ACC112 (cell line): ENCODE results near the gene S100P.
A peak's percentile ranks its signal among the peaks of the same experiment; 100 is the strongest.

Experiments
- H2AFZ ChIP-seq: fragments of 200-600 bp; sonication (generic); one replicate; pipeline ENCODE4 v1.6.0; 2017; ENCODE audit warnings: antibody characterized with exemption, low read length; ENCODE audit not compliant: unreplicated experiment
- H3K27ac ChIP-seq: fragments of 200-600 bp; sonication (generic); 2 replicates; pipeline ENCODE4 v1.5.1; 2014; ENCODE audit warnings: low read depth, mild to moderate bottlenecking, antibody characterized with exemption, low read length, moderate library complexity
- H3K27me3 ChIP-seq: fragments of 200-600 bp; sonication (generic); 2 replicates; pipeline ENCODE4 v1.6.1; 2014; ENCODE audit warnings: mild to moderate bottlenecking, antibody characterized with exemption, low read length, moderate library complexity, mixed read lengths; ENCODE audit not compliant: insufficient read depth
- H3K36me3 ChIP-seq: fragments of 200-600 bp; sonication (generic); 2 replicates; pipeline ENCODE4 v1.6.1; 2016; ENCODE audit warnings: mild to moderate bottlenecking, antibody characterized with exemption, low read length, moderate library complexity, mixed read lengths; ENCODE audit not compliant: insufficient read depth
- H3K4me1 ChIP-seq: fragments of 200-600 bp; sonication (generic); one replicate; pipeline ENCODE4 v1.6.1; 2016; ENCODE audit warnings: low read length, mixed read lengths; ENCODE audit not compliant: insufficient read depth, unreplicated experiment, control insufficient read depth
- H3K4me3 ChIP-seq: fragments of 200-600 bp; sonication (generic); 2 replicates; pipeline ENCODE4 v1.5.1; 2014; ENCODE audit warnings: mild to moderate bottlenecking, low read depth, low read length
- H3K79me2 ChIP-seq: fragments of 200-600 bp; sonication (generic); one replicate; pipeline ENCODE4 v1.6.0; 2016; ENCODE audit warnings: low read length; ENCODE audit not compliant: control insufficient read depth, unreplicated experiment, insufficient read depth

S100P gene

GRCh38 chr4:6699903-6700302 lies 6.2 kb downstream of the S100P start:
- no peak overlapping the region for H2AFZ ChIP-seq
- peaks cover 9% of the 10 kb centered on the region for H3K36me3 ChIP-seq
- H3K4me3 ChIP-seq: no peak overlapping the region
- peaks cover 10% of the 10 kb centered on the region for H3K79me2 ChIP-seq
- no peaks in the 10 kb centered on the region for H3K27me3 ChIP-seq
- H3K27ac ChIP-seq: no peak overlapping the region
- peaks cover 6% of the 10 kb centered on the region for H3K4me1 ChIP-seq

- H3K27ac ChIP-seq: no peak overlapping the region
- H3K4me1 ChIP-seq: peaks cover 6% of the 10 kb centered on the region
- no peak overlapping the region for H3K4me3 ChIP-seq
- peaks cover 24% of the 10 kb centered on the region for H3K79me2 ChIP-seq
- no peaks in the 10 kb centered on the region for H3K27me3 ChIP-seq
- H3K36me3 ChIP-seq: peaks cover 9% of the 10 kb centered on the region
- no peak overlapping the region for H2AFZ ChIP-seq
These were observed 7.7 kb downstream of the S100P start for GRCh38 chr4:6701371-6701770.

- Histone ChIP-seq H3K4me3 (no peak overlapping the region), H3K36me3 (peaks cover 16% of the 10 kb centered on the region), H3K79me2 (peaks cover 38% of the 10 kb centered on the region), H3K4me1 (peaks cover 10% of the 10 kb centered on the region), H3K27ac (no peak overlapping the region), H2AFZ (no peak overlapping the region), H3K27me3 (no peaks in the 10 kb centered on the region)
These were observed 9.1 kb downstream of the S100P start for GRCh38 chr4:6702761-6703160.

- Histone ChIP-seq H3K79me2 (peaks cover 48% of the 10 kb centered on the region), H3K36me3 (peaks cover 22% of the 10 kb centered on the region), H3K27ac (no peak overlapping the region), H2AFZ (no peak overlapping the region), H3K4me1 (peaks cover 18% of the 10 kb centered on the region), H3K27me3 (no peaks in the 10 kb centered on the region), H3K4me3 (no peak overlapping the region)
These were observed 10.1 kb downstream of the S100P start for GRCh38 chr4:6703786-6704185.

DNA sequence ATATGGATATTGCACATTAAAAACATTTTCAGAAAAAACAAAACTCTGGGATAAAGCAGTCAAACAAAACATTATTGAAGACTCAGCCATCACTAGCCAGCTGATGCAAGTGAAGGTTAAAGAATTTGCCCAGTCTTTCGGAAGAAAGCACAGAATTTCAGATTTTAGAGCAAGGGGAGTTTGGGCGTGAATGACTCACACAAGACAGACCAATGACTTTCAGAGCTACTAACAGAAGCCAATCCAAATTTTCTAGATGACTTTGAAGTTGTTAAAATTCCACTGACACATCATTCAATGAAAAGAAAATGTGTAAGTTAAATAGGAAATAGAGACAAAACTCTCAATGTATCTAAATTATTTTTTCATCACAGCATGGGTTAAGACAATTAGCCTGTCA lies 12.0 kb downstream of the S100P start:
- Histone ChIP-seq H3K27ac (no peak overlapping the region), H3K4me1 (peaks cover 22% of the 10 kb centered on the region), H3K27me3 (no peaks in the 10 kb centered on the region), H3K4me3 (no peak overlapping the region), H3K79me2 (peaks cover 56% of the 10 kb centered on the region), H3K36me3 (peaks cover 22% of the 10 kb centered on the region), H2AFZ (no peak overlapping the region)

DNA sequence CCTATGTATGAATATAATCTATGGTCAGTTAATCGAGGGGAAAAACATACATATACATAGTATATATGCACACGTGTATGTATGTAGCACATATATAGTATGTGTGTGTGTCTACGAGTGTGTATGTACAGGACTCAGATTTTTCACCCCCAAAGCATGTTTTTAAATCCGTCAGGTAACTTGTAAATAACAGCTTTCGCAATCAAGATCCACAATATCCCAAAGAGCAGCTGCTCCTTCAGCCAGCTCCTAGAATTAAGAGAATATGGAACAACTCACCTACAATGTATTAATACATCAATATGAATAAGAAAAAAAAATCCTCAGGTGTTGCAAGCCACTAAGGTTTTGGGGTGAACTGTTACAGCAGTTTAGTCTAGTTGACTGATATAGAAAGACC lies 12.5 kb downstream of the S100P start:
- Histone ChIP-seq H3K4me1 (peaks cover 23% of the 10 kb centered on the region), H2AFZ (no peak overlapping the region), H3K27me3 (no peaks in the 10 kb centered on the region), H3K27ac (no peak overlapping the region), H3K36me3 (peaks cover 22% of the 10 kb centered on the region), H3K79me2 (peaks cover 56% of the 10 kb centered on the region), H3K4me3 (no peak overlapping the region)

GRCh38 chr4:6709230-6710114 lies 15.8 kb downstream of the S100P start, which contains the start of gene MRFAP1L1:
Gene MRFAP1L1 (minus strand): TSS chr4:6709865. CDS start chr4:6709629, 236 bp downstream.
- Histone ChIP-seq H3K27me3 (no peaks in the 10 kb centered on the region), H3K4me3 (peak within 1 kb of the TSS; percentile 99), H3K27ac (peak within 1 kb of the TSS; percentile 63), H2AFZ (peak within 1 kb of the TSS; percentile 84), H3K36me3 (peaks cover 13% of the 10 kb centered on the region; the same call in 1 of the 2 replicates), H3K79me2 (peaks cover 51% of the 10 kb centered on the region), H3K4me1 (peaks cover 17% of the 10 kb centered on the region)

- H2AFZ ChIP-seq: peak overlapping the region; percentile 84
- H3K79me2 ChIP-seq: peaks cover 42% of the 10 kb centered on the region
- peaks cover 13% of the 10 kb centered on the region; the same call in 1 of the 2 replicates for H3K36me3 ChIP-seq
- peak overlapping the region; percentile 99 for H3K4me3 ChIP-seq
- peaks cover 17% of the 10 kb centered on the region for H3K4me1 ChIP-seq
- no peak overlapping the region for H3K27ac ChIP-seq
- H3K27me3 ChIP-seq: no peaks in the 10 kb centered on the region
These were observed 16.6 kb downstream of the S100P start for GRCh38 chr4:6710282-6710681.

GRCh38 chr4:6710996-6711395 lies 17.3 kb downstream of the S100P start:
- no peaks in the 10 kb centered on the region for H3K27me3 ChIP-seq
- H3K36me3 ChIP-seq: peaks cover 13% of the 10 kb centered on the region; the same call in 1 of the 2 replicates
- no peak overlapping the region for H3K27ac ChIP-seq
- peaks cover 36% of the 10 kb centered on the region for H3K79me2 ChIP-seq
- no peak overlapping the region for H2AFZ ChIP-seq
- peak overlapping the region; percentile 99; the same call in 1 of the 2 replicates for H3K4me3 ChIP-seq
- H3K4me1 ChIP-seq: peaks cover 17% of the 10 kb centered on the region

GRCh38 chr4:6714954-6715353 lies 21.3 kb downstream of the S100P start:
- Histone ChIP-seq H3K4me1 (peaks cover 11% of the 10 kb centered on the region), H2AFZ (no peak overlapping the region), H3K4me3 (no peak overlapping the region)

DNA sequence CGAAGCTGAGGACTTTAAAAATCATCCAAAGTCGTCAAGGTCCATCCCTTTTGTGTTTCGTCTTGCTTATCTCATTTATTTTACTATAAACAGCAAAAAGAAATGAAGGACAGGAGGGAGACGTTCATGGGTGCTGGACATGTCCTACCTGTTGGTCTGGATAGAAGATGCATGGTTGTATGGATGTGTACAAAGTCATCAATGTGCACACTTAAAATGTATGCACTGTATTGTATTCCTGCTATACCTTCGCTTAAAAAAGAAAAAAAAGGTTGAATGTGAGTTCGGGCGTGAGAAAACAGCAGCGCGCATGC lies 22.0 kb downstream of the S100P start:
- H3K36me3 ChIP-seq: no peaks in the 10 kb centered on the region
- peaks cover 24% of the 10 kb centered on the region for H3K79me2 ChIP-seq
- H3K27ac ChIP-seq: no peak overlapping the region
- peaks cover 7% of the 10 kb centered on the region for H3K4me1 ChIP-seq
- H3K27me3 ChIP-seq: no peaks in the 10 kb centered on the region
- H2AFZ ChIP-seq: peak overlapping the region; percentile 43
- H3K4me3 ChIP-seq: peak overlapping the region; percentile 82

More at GRCh38 chr4:6714954-6715353, 21.3 kb downstream of the S100P start:
- no peaks in the 10 kb centered on the region for H3K27me3 ChIP-seq
- peaks cover 24% of the 10 kb centered on the region for H3K79me2 ChIP-seq
- H3K36me3 ChIP-seq: no peaks in the 10 kb centered on the region
- no peak overlapping the region for H3K27ac ChIP-seq
